Tibial artery (tissue), 4 donors: ENCODE data around the gene CDHR3.

ENCODE experiments used
- DNase-seq, 2 donors: peaks; one replicate each; pipeline ENCODE4 v3.0.0-alpha.2; 2019
- H3K27ac ChIP-seq, 2 donors: fragments of 200-600 bp; sonication (generic) in 1 of 2; 1 replicate in 1 of 2; 2 replicates in 1 of 2; pipeline ENCODE4 v1.5.1; 2018 to 2019; ENCODE audit warnings: mild to moderate bottlenecking in 1 of 2
- H3K27me3 ChIP-seq, 2 donors: fragments of 200-600 bp; sonication (generic) in 1 of 2; one replicate each; pipeline versions ENCODE4 v1.5.1 to v1.6.0; 2016 to 2019
- H3K36me3 ChIP-seq, 3 donors: fragments of 200-600 bp; sonication (generic) in 2 of 3; one replicate each; pipeline ENCODE4 v1.5.1; 2016 to 2019; ENCODE audit warnings: mild to moderate bottlenecking in 2 of 3
- H3K4me1 ChIP-seq, 4 donors: fragments of 200-600 bp; sonication (generic) in 2 of 4; 1 replicate in 3 of 4; 2 replicates in 1 of 4; pipeline ENCODE4 v1.5.1; 2016 to 2019
- H3K4me3 ChIP-seq, 2 donors: fragments of 200-600 bp; sonication (generic) in 1 of 2; 1 replicate in 1 of 2; 2 replicates in 1 of 2; pipeline ENCODE4 v1.5.1; 2018 to 2019; ENCODE audit warnings: mild to moderate bottlenecking in 2 of 2
- H3K9me3 ChIP-seq, 3 donors: fragments of 200-600 bp; sonication (generic) in 1 of 3; one replicate each; pipeline ENCODE4 v1.5.1; 2016 to 2019
- CTCF ChIP-seq, 2 experiments: fragments of 200-600 bp in 1 of 2; fragments of 450-650 bp in 1 of 2; IDR thresholded peaks; one replicate each; pipeline ENCODE4 v1.5.1; 2017 to 2019; ENCODE audit warnings: antibody characterized with exemption in 2 of 2, mild to moderate bottlenecking in 1 of 2, moderate library complexity in 1 of 2
- intact Hi-C: fragments of 100-400 bp; cut with DNase I; formaldehyde crosslinking; loops from one replicate; pipeline ENCODE4 v1.15.0; 2023; ENCODE audit warnings: low total_unique reads

The CDHR3 gene

DNA sequence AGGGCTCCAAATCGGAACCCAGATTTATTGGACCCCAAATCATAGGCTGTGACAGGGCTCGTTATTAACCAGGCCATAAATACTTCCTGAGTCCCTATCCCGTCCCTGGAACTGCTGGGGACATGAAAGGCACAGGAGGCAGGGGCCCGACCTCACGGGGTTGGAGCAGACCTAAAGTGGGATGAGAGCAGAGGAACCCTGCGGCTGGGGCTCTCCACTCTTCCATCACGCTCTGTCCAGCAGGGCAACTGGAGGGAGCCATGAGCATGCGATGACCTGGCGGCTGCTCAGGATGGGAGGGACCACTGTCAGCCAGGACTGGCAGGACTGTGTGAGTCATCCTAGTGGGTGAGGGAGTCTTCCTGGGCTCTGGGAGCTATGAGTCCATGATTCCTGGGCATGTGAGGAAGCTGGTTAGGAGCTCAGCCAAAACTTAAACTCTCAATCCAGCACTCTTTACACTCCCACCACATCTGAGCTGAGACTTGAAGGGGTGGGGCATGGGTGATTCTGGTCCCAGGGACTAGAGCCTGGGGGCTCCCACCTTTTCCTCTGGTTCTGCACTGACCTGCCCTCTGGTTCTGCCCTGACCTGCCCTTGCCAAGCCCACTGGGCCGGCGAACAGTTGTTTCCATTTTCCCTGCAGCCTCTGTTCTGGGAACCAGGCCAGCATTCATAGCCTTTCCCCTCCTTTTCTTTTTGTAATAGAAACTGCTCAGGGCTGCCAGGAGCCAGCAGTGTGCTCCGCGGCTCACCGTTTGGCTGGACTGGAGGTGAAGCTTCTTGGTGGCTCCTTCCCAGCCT lies 101.9 kb downstream of the CDHR3 start:
- H3K27me3 ChIP-seq = no peaks in the 10 kb centered on the region
- peak overlapping the region; percentile 71 to 73 for H3K27ac ChIP-seq
- peak; percentile 87 to 97 for DNase-seq
- intact Hi-C loops = no loop called here
- H3K9me3 ChIP-seq = no peaks in the 10 kb centered on the region
- peak; percentile 14 to 32 for TF ChIP-seq CTCF (IDR thresholded peaks at IDR 0.05)
- no peaks in the 10 kb centered on the region for H3K36me3 ChIP-seq
- peak overlapping the region; percentile 31 to 44 for H3K4me3 ChIP-seq
- H3K4me1 ChIP-seq = peaks cover 0 to 26% (median 12%) of the 10 kb centered on the region in 4 donors

DNA sequence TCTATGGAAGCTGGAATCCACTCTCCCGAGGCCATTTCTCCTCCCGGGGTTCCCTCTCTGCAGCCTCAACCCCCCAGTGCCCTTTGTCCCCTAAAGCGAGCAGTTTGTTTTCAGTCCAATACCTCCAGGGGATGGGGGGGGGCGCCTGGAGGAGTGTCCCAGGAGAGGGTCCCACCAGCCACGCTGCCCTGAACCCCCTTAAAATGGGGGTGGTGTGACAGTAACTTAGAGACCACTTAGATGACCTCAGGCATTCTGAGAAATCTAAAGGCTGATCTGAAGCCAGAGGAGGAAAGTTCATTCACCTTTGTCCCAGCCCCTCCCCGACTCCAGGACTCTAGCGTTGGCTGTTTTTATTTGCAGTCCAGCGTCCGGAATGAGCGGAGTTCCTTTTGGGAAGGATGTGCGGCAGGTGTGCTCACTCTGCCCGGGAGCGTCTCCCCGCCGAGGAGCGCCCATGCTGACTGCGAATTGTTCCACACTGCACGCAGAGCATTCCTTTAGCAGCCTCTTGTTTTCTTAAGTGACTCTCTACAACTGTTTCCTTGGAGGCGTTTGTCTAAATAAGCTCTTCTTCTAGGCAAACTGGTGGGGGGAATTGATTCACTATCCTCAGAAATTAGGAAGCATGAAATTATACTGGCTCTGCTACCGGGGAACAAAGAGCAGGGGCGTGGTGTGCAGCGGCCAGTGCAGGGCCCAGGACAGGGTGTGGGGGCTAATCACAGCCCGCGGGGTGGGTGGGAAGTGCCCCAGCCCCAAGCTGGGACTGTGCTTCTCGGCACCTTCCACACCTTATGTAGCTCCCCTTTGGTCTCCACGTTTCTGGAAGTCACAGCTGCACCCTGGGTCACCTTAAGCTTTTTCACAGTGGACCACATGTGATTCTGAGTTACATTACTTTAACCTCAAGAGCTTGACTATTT lies 102.8 kb downstream of the CDHR3 start:
- no peaks in the 10 kb centered on the region for H3K27me3 ChIP-seq
- H3K4me3 ChIP-seq = peak overlapping the region; percentile 31 to 44
- no peaks in the 10 kb centered on the region for H3K36me3 ChIP-seq
- no peaks in the 10 kb centered on the region for H3K9me3 ChIP-seq
- no peak for TF ChIP-seq CTCF (IDR thresholded peaks at IDR 0.05)
- peaks cover 0 to 30% (median 12%) of the 10 kb centered on the region in 4 donors for H3K4me1 ChIP-seq
- H3K27ac ChIP-seq = peak overlapping the region; percentile 71 to 73
- intact Hi-C loops = no loop called here
- DNase-seq = no peak

GRCh38 chr7:106067678-106068077 lies 104.6 kb downstream of the CDHR3 start:
- no peak overlapping the region for H3K4me3 ChIP-seq
- intact Hi-C loops = loop anchor here (1.0 kb wide), 1 partner anchor 45 kb away; the partner anchor contains the start of gene SYPL1
- H3K27me3 ChIP-seq = no peaks in the 10 kb centered on the region
- H3K36me3 ChIP-seq = no peaks in the 10 kb centered on the region
- H3K27ac ChIP-seq = no peak overlapping the region
- no peak for DNase-seq
- no peaks in the 10 kb centered on the region for H3K9me3 ChIP-seq
- H3K4me1 ChIP-seq = peaks cover 0 to 46% (median 23%) of the 10 kb centered on the region in 4 donors
- TF ChIP-seq CTCF (IDR thresholded peaks at IDR 0.05) = no peak

DNA sequence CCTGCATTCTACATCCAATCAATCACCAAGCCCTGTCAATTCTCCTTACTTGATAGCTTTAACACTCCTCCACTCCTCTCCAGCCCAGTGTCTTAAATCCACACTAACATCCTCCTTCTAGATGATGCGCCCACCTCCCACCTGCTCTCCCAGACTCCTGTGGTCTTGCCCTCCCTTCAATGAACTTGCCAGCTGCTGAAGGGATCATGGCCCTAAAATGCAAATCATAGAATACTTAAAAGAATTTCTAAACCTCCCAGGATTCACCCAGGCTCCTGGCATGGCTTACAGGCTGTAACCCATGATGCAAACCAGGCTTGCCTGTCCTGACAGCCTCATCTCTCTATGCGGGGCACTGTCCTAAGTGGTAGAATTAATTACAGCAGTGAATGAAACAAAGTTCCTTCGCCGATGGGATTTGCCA lies 105.5 kb downstream of the CDHR3 start:
- no peak for TF ChIP-seq CTCF (IDR thresholded peaks at IDR 0.05)
- Histone ChIP-seq H3K27me3 (no peaks in the 10 kb centered on the region), H3K27ac (no peak overlapping the region), H3K36me3 (no peaks in the 10 kb centered on the region), H3K4me3 (no peak overlapping the region), H3K4me1 (peaks cover 0 to 46% (median 26%) of the 10 kb centered on the region in 4 donors), H3K9me3 (no peaks in the 10 kb centered on the region)
- no peak for DNase-seq
- intact Hi-C loops = no loop called here

DNA sequence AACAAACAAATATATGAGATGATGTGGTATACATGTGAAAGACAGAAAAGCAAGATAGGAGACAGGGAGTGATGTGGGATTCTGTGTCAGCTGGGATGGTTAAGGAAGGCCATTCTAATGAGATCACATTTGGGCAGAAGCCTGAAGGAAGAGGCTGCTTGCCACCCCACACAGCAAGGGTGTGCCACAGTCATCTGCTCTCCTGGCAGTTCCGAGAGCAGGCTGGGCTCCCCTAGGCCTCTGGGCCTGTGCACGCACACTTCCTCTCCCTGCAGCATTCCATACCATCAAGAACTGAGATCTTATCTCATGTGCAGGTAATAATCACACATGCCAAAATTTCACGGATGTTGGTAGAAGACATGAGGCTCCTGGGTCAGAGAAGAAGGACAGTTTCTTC lies 105.9 kb downstream of the CDHR3 start:
- H3K27ac ChIP-seq = no peak overlapping the region
- no peaks in the 10 kb centered on the region for H3K9me3 ChIP-seq

More for the DNA sequence above, 105.9 kb downstream of the CDHR3 start:
- Histone ChIP-seq H3K27me3 (no peaks in the 10 kb centered on the region), H3K4me3 (no peak overlapping the region), H3K36me3 (no peaks in the 10 kb centered on the region), H3K4me1 (peaks cover 0 to 44% (median 26%) of the 10 kb centered on the region in 4 donors)
- TF ChIP-seq CTCF (IDR thresholded peaks at IDR 0.05) = no peak
- no peak for DNase-seq
- intact Hi-C loops = no loop called here
